Vagina (tissue), 2 donors: ENCODE data around the gene BACE2.

ENCODE experiments used
- CTCF ChIP-seq, 3 experiments: fragments of 450-650 bp in 2 of 3; fragments of 200-600 bp in 1 of 3; sonication (generic) in 1 of 3; IDR thresholded peaks; one replicate each; pipeline ENCODE4 v1.5.1; 2017 to 2019; ENCODE audit warnings: antibody characterized with exemption in 3 of 3, mild to moderate bottlenecking in 2 of 3, moderate library complexity in 2 of 3
- POLR2A ChIP-seq, 2 donors: fragments of 450-650 bp; IDR thresholded peaks; one replicate each; pipeline ENCODE4 v1.6.1; 2017; ENCODE audit warnings: antibody characterized with exemption in 2 of 2, mild to moderate bottlenecking in 2 of 2, moderate library complexity in 2 of 2
- POLR2AphosphoS5 ChIP-seq, 2 donors: sonication (generic); formaldehyde crosslinking; IDR thresholded peaks; one replicate each; pipeline ENCODE4 v1.9.0; 2017; ENCODE audit warnings: antibody characterized with exemption in 2 of 2, mild to moderate bottlenecking in 2 of 2, low read depth in 1 of 2; ENCODE audit not compliant: insufficient read depth in 1 of 2

GRCh38 chr21:41321908-41322495, 154.0 kb downstream of the BACE2 start:
- TF ChIP-seq CTCF (IDR thresholded peaks at IDR 0.05) (no peak), POLR2AphosphoS5 (IDR thresholded peaks at IDR 0.05; ENCODE audit: insufficient read depth in 1 of 2, low read depth in 1 of 2) (no peak), POLR2A (IDR thresholded peaks at IDR 0.05) (no peak)
